Stimulated activated CD8-positive, alpha-beta memory T cell treated with anti-CD3 and anti-CD28 coated beads, Interleukin-12 subunit alpha, Interleukin-12 subunit beta, amount 100 ng/mL, for 1 hour (primary cell): ENCODE measurements around the gene HSPG2.

Source experiments
- DNase-seq: peaks from one replicate; pipeline ENCODE4 v3.0.0-alpha.2; 2020; ENCODE audit warnings: low read depth

The HSPG2 gene

GRCh38 chr1:21898326-21899200 lies 38.5 kb downstream of the HSPG2 start:
- no peak for DNase-seq

DNA sequence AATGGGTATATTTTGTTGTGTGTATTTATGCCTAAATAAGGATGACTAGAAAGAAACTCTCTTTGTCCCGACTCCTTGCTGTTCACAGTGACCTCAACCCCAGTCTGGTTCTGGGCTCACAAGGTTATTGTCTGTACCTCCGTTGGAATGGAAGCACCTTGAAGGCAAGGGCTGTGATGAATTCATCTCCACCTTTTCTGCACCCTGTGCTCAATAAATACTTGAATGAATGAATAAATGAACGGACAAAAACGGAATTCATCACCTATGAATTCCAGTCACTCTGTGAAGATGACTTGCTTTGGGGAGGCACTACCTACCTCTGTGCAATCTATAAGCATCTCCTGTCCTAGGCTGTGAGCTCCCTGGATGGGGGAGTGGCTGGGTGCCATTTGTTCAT lies 39.3 kb downstream of the HSPG2 start:
- no peak for DNase-seq

DNA sequence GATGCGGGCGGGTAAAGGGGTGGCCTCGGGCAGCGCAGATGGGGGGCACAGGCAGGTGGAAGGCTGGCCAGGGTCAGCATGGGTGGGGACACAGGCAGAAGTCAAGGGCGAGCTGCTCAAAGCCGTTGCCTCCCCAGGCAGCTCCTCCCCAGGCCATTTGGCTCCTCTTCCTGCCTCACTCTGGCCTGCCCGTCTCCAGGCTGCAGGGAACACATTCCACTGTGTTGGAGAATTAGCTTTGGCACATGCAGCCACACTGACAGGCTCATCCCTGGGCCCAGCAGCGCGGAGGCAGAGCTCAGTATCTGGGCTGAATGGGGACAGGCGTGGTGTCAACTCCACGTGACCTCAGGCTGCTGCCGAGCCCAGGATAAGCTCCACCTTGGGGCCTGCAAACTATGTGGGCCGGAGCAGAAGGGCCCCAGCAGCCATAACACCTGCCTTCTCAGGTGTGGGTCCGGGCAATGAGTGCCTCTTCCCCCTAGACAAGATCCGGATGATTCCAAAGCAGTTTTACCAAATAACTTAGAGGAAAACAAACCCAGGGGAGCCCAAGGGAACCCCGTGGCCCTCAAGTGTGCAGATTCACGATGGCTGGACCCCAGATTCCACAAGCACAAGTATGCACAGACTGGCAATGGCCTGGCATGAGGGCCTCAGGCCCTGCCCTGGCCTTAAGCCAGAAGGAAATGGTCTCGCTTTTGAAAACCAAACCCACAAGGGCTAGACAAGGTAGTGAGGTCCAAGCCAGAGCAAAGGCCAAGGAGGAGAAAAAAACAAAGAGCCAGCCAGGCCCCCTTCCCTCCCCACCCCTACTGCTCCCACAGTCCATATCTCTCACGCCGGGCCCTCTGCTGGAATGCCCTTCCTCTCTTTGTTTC lies 40.2 kb downstream of the HSPG2 start:
- no peak for DNase-seq

DNA sequence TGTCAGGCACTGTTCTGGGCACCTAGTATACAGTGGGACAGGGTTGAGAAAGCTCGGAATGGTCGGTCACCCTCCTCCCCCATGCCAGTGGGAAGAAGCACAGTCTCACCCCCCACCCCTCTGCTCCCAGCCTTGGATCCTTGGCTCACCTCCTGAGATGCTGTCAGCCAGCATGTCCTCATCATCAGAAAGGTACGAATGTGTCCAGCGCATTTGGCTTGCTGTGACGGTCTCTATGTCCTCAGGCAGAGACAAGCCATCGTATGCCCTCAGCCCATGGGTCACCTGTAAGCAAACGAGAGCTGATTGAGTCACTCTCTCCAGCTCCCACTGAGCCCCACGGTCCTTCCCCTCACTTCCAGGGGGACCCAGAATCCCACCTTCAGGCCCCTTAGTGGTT lies 41.1 kb downstream of the HSPG2 start:
- no peak for DNase-seq

GRCh38 chr1:21894034-21894881 lies 42.9 kb downstream of the HSPG2 start:
- DNase-seq, result no peak

DNA sequence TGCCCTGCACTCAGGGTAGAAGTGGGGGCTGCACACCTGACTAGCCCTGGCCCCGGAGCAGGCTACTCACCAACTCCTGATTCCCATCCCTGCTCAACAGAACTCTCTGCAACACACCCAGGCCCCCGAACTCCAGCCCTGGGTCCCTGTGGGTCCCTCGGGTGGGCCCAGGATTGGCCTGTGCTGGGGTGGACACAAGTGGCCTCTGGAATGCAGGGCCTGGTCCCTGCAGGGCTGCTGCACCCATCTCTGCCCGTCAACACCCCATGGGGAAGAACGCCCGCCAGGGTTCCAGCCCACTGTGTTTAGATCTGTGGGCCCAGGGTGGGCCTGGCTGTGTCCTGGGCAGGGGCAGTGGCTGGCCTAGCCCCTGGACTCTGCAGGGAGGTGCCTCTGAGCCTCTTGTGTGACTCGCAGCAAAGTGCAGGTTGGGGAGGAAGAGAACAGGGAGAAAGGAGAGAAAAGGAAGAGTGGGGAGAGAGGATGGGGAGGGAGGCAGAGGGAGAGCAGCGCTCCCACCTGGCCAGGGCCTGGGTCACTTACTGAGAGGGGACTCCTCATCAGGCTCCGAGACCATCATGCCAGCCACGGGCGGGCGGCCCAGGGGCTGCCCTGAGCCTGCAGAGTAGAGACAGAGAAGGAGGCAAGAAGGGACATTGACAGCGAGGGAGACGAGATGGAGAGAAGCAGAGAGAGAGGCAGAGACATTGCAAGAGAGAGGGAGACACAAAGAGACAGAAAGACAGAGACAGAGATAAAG lies 43.9 kb downstream of the HSPG2 start:
- DNase-seq, result no peak

DNA sequence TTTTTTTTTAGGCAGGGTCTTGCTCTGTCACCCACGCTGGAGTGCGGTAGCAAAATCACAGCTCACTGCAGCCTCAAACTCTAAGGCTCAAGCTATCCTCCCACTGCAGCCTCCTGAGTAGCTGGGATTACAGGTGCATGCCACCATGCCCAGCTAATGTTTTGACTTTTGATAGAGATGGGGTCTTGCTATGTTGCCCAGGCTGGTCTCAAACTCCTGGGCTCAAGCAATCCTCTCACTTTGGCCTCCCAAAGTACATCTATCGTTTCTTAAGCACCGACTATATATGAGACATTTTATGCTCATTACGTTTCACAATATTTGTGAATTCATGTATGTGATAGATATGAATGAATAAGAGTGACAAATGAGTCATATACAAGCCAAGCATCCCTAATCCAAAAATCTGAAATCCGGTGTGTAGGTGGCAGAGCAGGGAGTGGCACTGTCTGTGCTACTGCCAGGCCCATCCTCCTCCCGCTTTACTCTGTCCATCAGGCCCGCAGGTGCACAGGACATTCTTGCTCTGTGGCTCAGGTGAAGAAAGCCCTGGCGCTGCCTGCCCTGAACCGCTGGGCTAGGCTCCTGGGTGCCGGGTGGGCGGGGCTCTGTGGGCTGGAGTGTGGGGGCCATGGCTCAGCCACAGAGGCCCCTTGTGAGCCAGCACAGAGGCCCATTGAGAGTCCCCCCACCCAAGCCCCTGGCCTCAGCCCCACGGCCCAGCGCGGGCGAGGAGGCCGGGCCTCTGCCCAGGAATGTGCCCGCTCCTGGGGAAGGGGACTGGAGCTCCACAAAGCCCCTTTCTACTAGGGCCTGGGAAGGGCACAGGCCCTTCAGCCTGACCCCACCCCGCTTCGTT lies 45.3 kb downstream of the HSPG2 start:
- DNase-seq, result no peak

GRCh38 chr1:21891081-21891480 lies 46.0 kb downstream of the HSPG2 start:
- no peak for DNase-seq

- no peak for DNase-seq
Observed at GRCh38 chr1:21888500-21888899, 48.6 kb downstream of the HSPG2 start.

GRCh38 chr1:21887796-21888195 lies 49.3 kb downstream of the HSPG2 start:
- no peak for DNase-seq

DNA sequence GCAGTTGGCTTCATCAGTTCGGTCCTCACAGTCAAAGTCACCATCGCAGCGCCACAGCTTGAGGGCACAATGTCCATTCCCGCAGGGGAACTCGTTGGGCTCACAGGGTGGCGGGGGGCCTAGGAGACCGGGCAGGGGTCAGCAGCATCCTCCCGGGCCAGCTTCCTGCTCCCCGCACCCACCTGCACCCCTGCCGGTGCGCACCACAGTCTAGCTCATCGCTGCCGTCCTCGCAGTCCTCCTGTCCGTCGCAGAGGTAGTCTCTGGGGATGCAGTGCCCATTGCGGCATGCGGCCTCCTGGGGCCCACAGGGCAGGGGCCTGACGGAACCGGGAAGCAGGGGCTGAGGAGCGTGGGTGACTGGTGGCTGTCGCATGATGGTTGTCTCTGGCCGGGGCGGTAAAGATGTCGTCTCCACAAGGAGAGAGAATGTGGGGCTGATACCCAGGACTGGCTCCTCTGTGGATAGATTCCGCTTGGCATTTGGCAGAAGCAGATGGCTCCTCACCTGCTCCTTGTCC lies 49.8 kb downstream of the HSPG2 start:
- no peak for DNase-seq

- DNase-seq, result no peak
Observed at GRCh38 chr1:21886486-21887215, 50.5 kb downstream of the HSPG2 start.

GRCh38 chr1:21885236-21886037 lies 51.7 kb downstream of the HSPG2 start:
- DNase-seq, result no peak

- no peak for DNase-seq
Observed at GRCh38 chr1:21884456-21885235, 52.5 kb downstream of the HSPG2 start.

GRCh38 chr1:21882721-21883415 lies 54.2 kb downstream of the HSPG2 start:
- no peak for DNase-seq

GRCh38 chr1:21881250-21881649 lies 55.9 kb downstream of the HSPG2 start:
- DNase-seq, result no peak

- no peak for DNase-seq
Observed at GRCh38 chr1:21880619-21880970, 56.5 kb downstream of the HSPG2 start.
